ENCODE measurements around the gene RDH5. TPM values are rescaled to one million over a fixed set of nuclear protein-coding genes. Genes with fewer than 3 reads are reported as not detected.

Gene RDH5
- total and polyA plus RNA-seq, 2 of the 4 experiments (the other 2 are of a cell fraction), result 7.3 to 18.8 TPM

- Histone ChIP-seq H3K56ac (ENCODE audit: extremely low read depth, insufficient read depth, low read length) (no peak overlapping the region), H3K27ac (ENCODE audit: insufficient read depth, low read length) (peak overlapping the region; percentile 47; the same call in 1 of the 2 replicates), H3K4me1 (ENCODE audit: control insufficient read depth, insufficient read depth, low read length) (peaks cover 6% of the 10 kb centered on the region), H3K4me2 (ENCODE audit: low read depth, low read length) (peak overlapping the region; percentile 92), H2BK120ac (ENCODE audit: low read depth, low read length) (peak overlapping the region; percentile 63), H2BK20ac (ENCODE audit: low read depth, low read length) (0 out of 2 replicates have a peak overlapping the region, but pooled peaks have one; percentile 46), H2AFZ (replicated peaks; ENCODE audit: low read length, poor library complexity) (peak overlapping the region; percentile 96), H2BK5ac (ENCODE audit: low read depth, low read length, poor library complexity, severe bottlenecking) (peak overlapping the region; percentile 38), H3K23ac (ENCODE audit: low read depth, low read length) (peak overlapping the region; percentile 58; the same call in 1 of the 2 replicates), H3K9me3 (ENCODE audit: control insufficient read depth, insufficient read depth, low read length) (no peaks in the 10 kb centered on the region), H4K5ac (ENCODE audit: low read depth, low read length) (peak overlapping the region; percentile 42), H4K8ac (ENCODE audit: low read depth in 2 of 2, low read length in 2 of 2) (peak overlapping the region; percentile 66 to 88; a peak in 3 of 4 replicates), H3K9me1 (ENCODE audit: insufficient read depth, low read length) (peaks cover 6% of the 10 kb centered on the region; the same call in 1 of the 2 replicates), H4K91ac (ENCODE audit: insufficient read depth, low read depth, low read length) (peak overlapping the region; percentile 39; the same call in 1 of the 2 replicates), H3K9ac (ENCODE audit: low read depth, low read length) (peak overlapping the region; percentile 12), H3K36me3 (ENCODE audit: control insufficient read depth, insufficient read depth, low read length) (no peaks in the 10 kb centered on the region), H3K4ac (ENCODE audit: low read depth, low read length) (peak overlapping the region; percentile 70), H3K4me3 (ENCODE audit: insufficient read depth, low read depth, low read length) (no peak overlapping the region), H3K18ac (ENCODE audit: low read depth, low read length) (no peak overlapping the region; the same call in 1 of the 2 replicates), H2AK5ac (ENCODE audit: low read depth, low read length) (peak overlapping the region; percentile 64; the same call in 1 of the 2 replicates), H3K27me3 (ENCODE audit: control insufficient read depth, insufficient read depth, low read length) (no peaks in the 10 kb centered on the region), H4K20me1 (ENCODE audit: insufficient read depth, low read length) (no peaks in the 10 kb centered on the region), H2BK15ac (ENCODE audit: low read depth, low read length) (peak overlapping the region; percentile 25; the same call in 1 of the 3 replicates), H2AK9ac (replicated peaks; ENCODE audit: low read depth, low read length, poor library complexity) (peak overlapping the region; percentile 81), H3K14ac (replicated peaks; ENCODE audit: low read depth, low read length) (peak overlapping the region; percentile 80; the same call in 1 of the 2 replicates), H3K79me1 (ENCODE audit: low read depth in 1 of 2, low read length in 2 of 2) (peaks cover 0 to 16% of the 10 kb centered on the region in 2 experiments; a peak in 2 of 4 replicates)
- no CpG with 5 or more reads among the region's 4 CpGs for WGBS, 2 experiments (ENCODE audit: extremely low coverage in 2 of 2, insufficient read length in 1 of 2)
- dilution Hi-C loops (cut with HindIII; ENCODE audit: low sequenced_read_pairs, unreplicated experiment), result no loop called here
- POLR2A ChIA-PET (ENCODE audit: unreplicated experiment), result interaction anchor here (1.6 kb wide), 1 partner anchor 8 kb away, joined by 5 read pairs; the partner anchor contains the start of gene CD63
- intact Hi-C loops (cut with micrococcal nuclease), result loop anchor here (1.0 to 5.0 kb wide), 7 partner anchors 56 to 368 kb away; partner anchors contain the start of gene RPS26
- DNase-seq (no peak), ATAC-seq (ENCODE audit: low read depth) (peak; percentile 15)
- BruUV-seq (replicated peaks), result no TSS peak
- CTCF ChIA-PET, result interaction anchor here (0.9 to 2.7 kb wide), 13 partner anchors 8 to 307 kb away, joined by 3 to 16 read pairs (median 5); partner anchors contain the start of genes CD63 and RDH5
- in situ Hi-C loops (cut with MboI; ENCODE audit: low sequenced_read_pairs), result loop anchor here (5.0 kb wide), 1 partner anchor 205 kb away; no protein-coding TSS in a partner anchor
- TF ChIP-seq CHD1 (IDR thresholded peaks at IDR 0.05; ENCODE audit: low read depth, low read length) (no peak), MAFK (IDR thresholded peaks at IDR 0.05; ENCODE audit: low read depth, low read length) (no peak), SMC3 (IDR thresholded peaks at IDR 0.05; ENCODE audit: low read depth, low read length) (no peak), USF2 (IDR thresholded peaks at IDR 0.05; ENCODE audit: low read depth, low read length) (no peak), MXI1 (IDR thresholded peaks at IDR 0.05; ENCODE audit: borderline replicate concordance, low read depth, low read length) (no peak), RFX5 (IDR thresholded peaks at IDR 0.05; ENCODE audit: low read depth, low read length) (no peak), ELK1 (IDR thresholded peaks at IDR 0.05; ENCODE audit: borderline replicate concordance, low read depth, low read length) (no peak), MAZ (IDR thresholded peaks at IDR 0.05; ENCODE audit: borderline replicate concordance, low read depth, low read length) (no peak), CEBPB (IDR thresholded peaks at IDR 0.05; ENCODE audit: low read depth, low read length) (no peak), NFE2L2 (IDR thresholded peaks at IDR 0.05; ENCODE audit: low read depth, low read length) (no peak), BHLHE40 (IDR thresholded peaks at IDR 0.05; ENCODE audit: low read depth, low read length) (no peak), FOS (IDR thresholded peaks at IDR 0.05; ENCODE audit: low read depth, low read length) (no peak), RCOR1 (IDR thresholded peaks at IDR 0.05; ENCODE audit: insufficient replicate concordance, low read length) (no peak)
Observed at GRCh38 chr12:55737581-55738122, 17.5 kb downstream of the RDH5 start.
